ENCODE measurements around the gene N4BP2L1.

DNA sequence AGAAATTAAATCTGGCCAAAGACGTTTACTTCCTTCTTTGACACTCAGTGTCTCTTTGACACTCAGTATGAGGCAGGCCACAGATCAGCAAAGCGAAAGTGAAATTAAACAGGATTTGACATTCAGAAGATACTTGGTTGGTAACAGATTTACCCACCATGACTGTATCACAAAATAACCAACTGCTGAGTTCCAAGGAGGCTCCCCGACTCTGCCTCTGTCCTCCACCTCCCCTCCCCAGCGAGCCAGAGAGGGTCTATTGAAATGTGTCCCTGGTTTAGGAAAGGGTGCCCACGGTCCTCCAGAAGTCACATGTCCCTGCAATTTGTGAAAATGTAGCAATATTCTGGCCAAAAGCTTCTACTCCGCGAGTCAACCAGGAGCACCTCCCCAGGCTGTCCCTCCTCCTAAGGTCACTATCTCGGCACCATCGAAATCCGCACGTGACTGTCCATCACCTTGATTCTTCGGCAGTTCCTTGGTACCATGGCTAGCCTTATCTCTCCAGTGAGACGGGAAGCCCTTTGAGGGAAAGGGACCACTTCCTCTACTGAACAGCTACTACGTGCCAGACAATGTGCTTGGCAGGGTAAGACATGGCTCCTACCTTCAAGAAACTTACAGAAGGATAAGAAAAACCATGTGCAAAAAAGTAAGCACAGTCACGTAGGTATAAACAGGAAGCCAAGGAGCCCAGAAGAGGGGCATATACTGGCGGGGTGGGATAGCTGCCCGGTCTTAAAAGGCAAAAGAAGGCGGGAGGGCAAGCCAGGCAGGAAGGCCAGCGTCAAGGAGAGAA is 1.5 kb downstream of the N4BP2L1 start:
- TF ChIP-seq, protein P1, sequence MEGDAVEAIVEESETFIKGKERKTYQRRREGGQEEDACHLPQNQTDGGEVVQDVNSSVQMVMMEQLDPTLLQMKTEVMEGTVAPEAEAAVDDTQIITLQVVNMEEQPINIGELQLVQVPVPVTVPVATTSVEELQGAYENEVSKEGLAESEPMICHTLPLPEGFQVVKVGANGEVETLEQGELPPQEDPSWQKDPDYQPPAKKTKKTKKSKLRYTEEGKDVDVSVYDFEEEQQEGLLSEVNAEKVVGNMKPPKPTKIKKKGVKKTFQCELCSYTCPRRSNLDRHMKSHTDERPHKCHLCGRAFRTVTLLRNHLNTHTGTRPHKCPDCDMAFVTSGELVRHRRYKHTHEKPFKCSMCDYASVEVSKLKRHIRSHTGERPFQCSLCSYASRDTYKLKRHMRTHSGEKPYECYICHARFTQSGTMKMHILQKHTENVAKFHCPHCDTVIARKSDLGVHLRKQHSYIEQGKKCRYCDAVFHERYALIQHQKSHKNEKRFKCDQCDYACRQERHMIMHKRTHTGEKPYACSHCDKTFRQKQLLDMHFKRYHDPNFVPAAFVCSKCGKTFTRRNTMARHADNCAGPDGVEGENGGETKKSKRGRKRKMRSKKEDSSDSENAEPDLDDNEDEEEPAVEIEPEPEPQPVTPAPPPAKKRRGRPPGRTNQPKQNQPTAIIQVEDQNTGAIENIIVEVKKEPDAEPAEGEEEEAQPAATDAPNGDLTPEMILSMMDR (IDR thresholded peaks at IDR 0.05; ENCODE audit: low read depth, low read length, missing input control), result no peak
- no peak for TF ChIP-seq MAX (IDR thresholded peaks at IDR 0.05)
- TF ChIP-seq TAF1 (conservative IDR thresholded peaks at IDR 0.05), result no peak
- TF ChIP-seq FOXA1 (IDR thresholded peaks at IDR 0.05), result no peak
- peak; percentile 10 for TF ChIP-seq YY1 (IDR thresholded peaks at IDR 0.05)
- TF ChIP-seq RAD21 (IDR thresholded peaks at IDR 0.05), result peak in 1 of 2 donors; percentile 9
- no peak for TF ChIP-seq JUND (IDR thresholded peaks at IDR 0.05)
